Cardiac fibroblast (primary cell): ENCODE data around the gene TEN1.

Source experiments
- DNase-seq, 2 donors: peaks; one replicate each; pipeline versions ENCODE4 v3.0.0 to v3.0.0-alpha.2; 2010; ENCODE audit warnings: low read depth in 2 of 2
- H3K4me3 ChIP-seq, 2 donors: replicated peaks in 1 of 2; 1 replicate in 1 of 2; 2 replicates in 1 of 2; pipeline ENCODE4 v1.5.1; 2011; ENCODE audit warnings: low read depth in 2 of 2, low read length in 2 of 2, mild to moderate bottlenecking in 2 of 2, moderate library complexity in 1 of 2
- CTCF ChIP-seq: IDR thresholded peaks from one replicate; pipeline ENCODE4 v1.5.1; 2011; ENCODE audit warnings: low read depth, mild to moderate bottlenecking, low read length, inconsistent platforms

The TEN1 gene

GRCh38 chr17:76046064-76046463 lies 67.0 kb downstream of the TEN1 start:
- no peak for DNase-seq

GRCh38 chr17:76048025-76048605 lies 69.1 kb downstream of the TEN1 start:
- H3K4me3 ChIP-seq, result no peak overlapping the region
- no peak for TF ChIP-seq CTCF
- DNase-seq, result no peak

More at GRCh38 chr17:76046064-76046463, 67.0 kb downstream of the TEN1 start:
- no peak for TF ChIP-seq CTCF
- H3K4me3 ChIP-seq, result no peak overlapping the region

GRCh38 chr17:76048711-76049110 lies 69.7 kb downstream of the TEN1 start:
- no peak for TF ChIP-seq CTCF
- peak in 1 of 2 donors; percentile 32 for DNase-seq
- H3K4me3 ChIP-seq, result no peak overlapping the region

- TF ChIP-seq CTCF, result no peak
- DNase-seq, result no peak
- H3K4me3 ChIP-seq, result no peak overlapping the region
Measured at GRCh38 chr17:76049239-76049638, 70.2 kb downstream of the TEN1 start.

- DNase-seq, result no peak
- TF ChIP-seq CTCF, result no peak
- no peak overlapping the region for H3K4me3 ChIP-seq
Measured at GRCh38 chr17:76049836-76050537, 70.9 kb downstream of the TEN1 start.
